Ovary (tissue), 9 donors: ENCODE results near the gene TM9SF3. TPM values are rescaled to one million over a fixed set of nuclear protein-coding genes. Genes with fewer than 3 reads are reported as not detected.

Source experiments
- DNase-seq, 5 donors: peaks; one replicate each; pipeline ENCODE4 v3.0.0-alpha.2; 2019 to 2020
- H3K27ac ChIP-seq, 2 donors: fragments of 200-600 bp; one replicate each; pipeline versions ENCODE4 v1.5.1 to v1.8.0; 2019 to 2022
- H3K27me3 ChIP-seq: fragments of 200-600 bp; one replicate; pipeline ENCODE4 v1.8.0; 2022
- H3K36me3 ChIP-seq: fragments of 200-600 bp; sonication (generic); one replicate; pipeline ENCODE4 v1.5.1; 2019
- H3K4me1 ChIP-seq: one replicate; pipeline ENCODE4 v1.8.1; 2013; ENCODE audit warnings: mild to moderate bottlenecking, moderate library complexity; ENCODE audit not compliant: insufficient read depth
- H3K4me3 ChIP-seq: fragments of 200-600 bp; sonication (generic); one replicate; pipeline ENCODE4 v1.5.1; 2017
- H3K9me3 ChIP-seq, 2 donors: fragments of 200-600 bp in 1 of 2; sonication (generic) in 1 of 2; one replicate each; pipeline versions ENCODE4 v1.5.1 to v1.8.1; 2013 to 2019; ENCODE audit warnings: mild to moderate bottlenecking in 1 of 2, moderate library complexity in 1 of 2
- CTCF ChIP-seq, 3 donors: fragments of 450-650 bp in 2 of 3; fragments of 200-600 bp in 1 of 3; IDR thresholded peaks; one replicate each; pipeline versions ENCODE4 v1.5.1 to v1.8.0; 2016 to 2022; ENCODE audit warnings: antibody characterized with exemption in 3 of 3, mild to moderate bottlenecking in 1 of 3
- EP300 ChIP-seq: sonication (generic); formaldehyde crosslinking; IDR thresholded peaks from one replicate; pipeline ENCODE4 v1.6.1; 2017; ENCODE audit warnings: antibody characterized with exemption
- POLR2A ChIP-seq: fragments of 450-650 bp; IDR thresholded peaks from one replicate; pipeline ENCODE4 v1.6.1; 2017; ENCODE audit warnings: antibody characterized with exemption, mild to moderate bottlenecking, moderate library complexity
- WGBS, 3 donors: extraction: QIAGEN DNeasy Blood & Tissue Kit in 1 of 3; methylation state at CpG; one replicate each; pipeline versions ENCODE4 v1.1.5 to v1.1.7; 2013 to 2017; 5-methylcytosine and 5-hydroxymethylcytosine counted together
- intact Hi-C, 4 donors: fragments of 100-400 bp; cut with DNase I; formaldehyde crosslinking; loops; one replicate each; pipeline versions ENCODE4 v1.11.0 to v1.15.1; 2022 to 2023
- polyA plus RNA-seq, 2 donors: library from polyadenylated mRNA; stranded (reverse); fragments of 200-250 nt in 1 of 2; fragments of 350-450 nt in 1 of 2; fragmentation: Illumina TruSeq in 1 of 2; extraction: RNeasy Lipid Tissue Mini Kit (QIAGEN cat#74804) in 1 of 2; gene quantifications; one replicate each; pipeline ENCODE4 v1.2.3, GENCODE V29; 2013 to 2014
- small RNA-seq: library from RNA; depleted of rRNA; stranded (forward); fragments of <200 nt; gene quantifications from one replicate; pipeline ENCODE3, GENCODE V24; 2016
- total RNA-seq, 7 donors: library from RNA; depleted of rRNA in 2 of 7; stranded (reverse); fragments of >200 nt in 2 of 7; fragmentation: NEBNext Ultra II Directional in 3 of 7; extraction: Animal tissue kit (Norgen Biotek cat#: 25700) in 3 of 7; gene quantifications; one replicate each; pipeline versions ENCODE4 v1.1.0 to v1.2.4, GENCODE V29; 2016 to 2023
- donor health status: DM: no; HTN: no; CAD: no; lungs with moderate emphysema.
- donor health status: DM: no; HTN: no; CAD: no.
- donor health status: Bipolar disorder and iron deficiency.
- donor health status: DM: yes; HTN: yes; CAD: no.
- donor health status: DM: no; HTN: no; CAD: no.
- donor health status: DM: yes; HTN: yes; CAD: no.

TM9SF3 gene
- total and polyA plus RNA-seq, 9 donors = 51.7 to 157 (median 101) TPM

GRCh38 chr10:96468845-96469244 lies 118.0 kb downstream of the TM9SF3 start:
- intact Hi-C loops = no loop called here
- no peaks in the 10 kb centered on the region for H3K36me3 ChIP-seq
- H3K4me1 ChIP-seq = no peaks in the 10 kb centered on the region
- H3K27me3 ChIP-seq = no peaks in the 10 kb centered on the region
- no peak overlapping the region for H3K27ac ChIP-seq
- no peak overlapping the region for H3K4me3 ChIP-seq
- DNase-seq = no peak
- TF ChIP-seq CTCF (IDR thresholded peaks at IDR 0.05) = no peak
- TF ChIP-seq POLR2A = no peak
- TF ChIP-seq EP300 = no peak
- no peaks in the 10 kb centered on the region for H3K9me3 ChIP-seq
- whole genome bisulfite sequencing, 3 donors = 38 to 50% (median 39%) methylated on average over 5 of the region's 5 CpGs

Small RNA genes lying within 50 kb of the gene (small RNA-seq; reads per million reads assigned to genes)
- gene RNA5SP324 = not detected

Other genes starting within 250 kb of the TM9SF3 start
- gene OPALIN, start 228.0 kb downstream of the TM9SF3 start, total RNA-seq = not detected
- gene OPALIN, start 228.0 kb downstream of the TM9SF3 start, polyA plus RNA-seq = under 1 TPM in 1 of 2 donors, not detected in 1; 0.02 TPM
- under 1 TPM in 6 of 7 donors, not detected in 1; 0.07 to 0.46 (median 0.25) TPM for gene TLL2, start 73.1 kb downstream of the TM9SF3 start, total RNA-seq
- under 1 TPM; 0.29 to 0.68 TPM for gene TLL2, start 73.1 kb downstream of the TM9SF3 start, polyA plus RNA-seq
- 10 to 100 TPM in 2 of 7 donors, 1 to 10 TPM in 5; 4.6 to 14.2 (median 7.8) TPM for gene PIK3AP1, start 133.5 kb upstream of the TM9SF3 start, total RNA-seq
- 1 to 10 TPM; 2.5 to 9.9 TPM for gene PIK3AP1, start 133.5 kb upstream of the TM9SF3 start, polyA plus RNA-seq
- gene LCOR, start 245.3 kb upstream of the TM9SF3 start, total RNA-seq = 10 to 100 TPM; 22.5 to 44.9 (median 37.7) TPM
- gene LCOR, start 245.3 kb upstream of the TM9SF3 start, polyA plus RNA-seq = 1 to 10 TPM; 4.0 to 9.2 TPM